Psoas muscle (tissue), 8 donors: ENCODE data around the gene GALNT17. TPM values are rescaled to one million over a fixed set of nuclear protein-coding genes. Genes with fewer than 3 reads are reported as not detected.

Experiments used
- ATAC-seq, 4 donors: fragments of 200-7000 bp; cut with Tn5 transposase; one replicate each; pipeline ENCODE4 v1.9.1; 2020; ENCODE audit warnings: moderate library complexity in 3 of 4, mild to moderate bottlenecking in 2 of 4
- DNase-seq, 2 donors: peaks; one replicate each; pipeline ENCODE4 v3.0.0-alpha.2; 2020
- H3K27ac ChIP-seq: fragments of 200-600 bp; one replicate; pipeline ENCODE4 v1.8.0; 2022
- H3K27me3 ChIP-seq, 3 donors: fragments of 200-600 bp in 1 of 3; one replicate each; pipeline versions ENCODE4 v1.6.1 to v1.8.0; 2013 to 2022; ENCODE audit warnings: low read length in 2 of 3, mild to moderate bottlenecking in 2 of 3, moderate library complexity in 1 of 3; ENCODE audit not compliant: insufficient read depth in 3 of 3
- H3K36me3 ChIP-seq, 2 donors: fragments of 200-600 bp in 1 of 2; one replicate each; pipeline versions ENCODE4 v1.6.1 to v1.8.0; 2013 to 2022; ENCODE audit warnings: low read depth in 1 of 2, mild to moderate bottlenecking in 1 of 2, moderate library complexity in 1 of 2; ENCODE audit not compliant: insufficient read depth in 1 of 2
- H3K4me1 ChIP-seq: fragments of 200-600 bp; one replicate; pipeline ENCODE4 v1.8.0; 2022
- H3K4me3 ChIP-seq: fragments of 200-600 bp; one replicate; pipeline ENCODE4 v1.8.0; 2022; ENCODE audit warnings: mild to moderate bottlenecking
- H3K9me3 ChIP-seq: fragments of 200-600 bp; one replicate; pipeline ENCODE4 v1.8.0; 2022
- CTCF ChIP-seq: fragments of 200-600 bp; IDR thresholded peaks from one replicate; pipeline ENCODE4 v1.8.0; 2022; ENCODE audit warnings: antibody characterized with exemption
- WGBS, 3 donors: extraction: QIAGEN DNeasy Blood & Tissue Kit; methylation state at CpG; one replicate each; pipeline versions ENCODE4 v1.1.6 to v1.1.7; 2013; 5-methylcytosine and 5-hydroxymethylcytosine counted together
- intact Hi-C, 2 donors: fragments of 100-400 bp; cut with DNase I; formaldehyde crosslinking; loops; one replicate each; pipeline versions ENCODE4 v1.11.0 to v1.14.2; 2022
- polyA plus RNA-seq, 3 donors: library from polyadenylated mRNA; stranded (reverse); fragments of 200-250 nt; gene quantifications; one replicate each; pipeline ENCODE4 v1.2.3, GENCODE V29; 2013
- total RNA-seq, 4 donors: library from RNA; stranded (reverse); fragmentation: NEBNext Ultra II Directional in 2 of 4; extraction: Animal tissue kit (Norgen Biotek cat#: 25700) in 2 of 4; gene quantifications; one replicate each; pipeline versions ENCODE4 v1.2.1 to v1.2.4, GENCODE V29; 2021 to 2023
- donor health status: healthy with polysubstance abuse.
- donor health status: DM: no; HTN: no; CAD: no; lungs with moderate emphysema.
- donor health status: Bipolar disorder and iron deficiency.
- donor health status: healthy.
- donor health status: DM: yes; HTN: yes; CAD: no.
- donor health status: DM: no; HTN: no; CAD: no.
- donor health status: DM: no; HTN: no; CAD: no.
- donor health status: DM: yes; HTN: yes; CAD: no.

GALNT17 gene
- total and polyA plus RNA-seq, 7 donors, result 0.17 to 3.5 (median 0.65) TPM

- no peak for ATAC-seq
- intact Hi-C loops, result no loop called here
- no peaks in the 10 kb centered on the region for H3K36me3 ChIP-seq
- no peak for DNase-seq
- no peak overlapping the region for H3K27ac ChIP-seq
- H3K27me3 ChIP-seq, result no peaks in the 10 kb centered on the region
- TF ChIP-seq CTCF, result no peak
- WGBS, 3 donors, result 77 to 80% (median 79%) methylated on average over 9 of the region's 9 CpGs
- no peaks in the 10 kb centered on the region for H3K9me3 ChIP-seq
- no peak overlapping the region for H3K4me3 ChIP-seq
- H3K4me1 ChIP-seq, result peaks cover 9% of the 10 kb centered on the region
Measured at GRCh38 chr7:71461572-71461971, 329.6 kb downstream of the GALNT17 start.

GRCh38 chr7:71465741-71466189 is 333.8 kb downstream of the GALNT17 start:
- Histone ChIP-seq H3K27me3 (no peaks in the 10 kb centered on the region), H3K36me3 (no peaks in the 10 kb centered on the region), H3K27ac (no peak overlapping the region), H3K4me1 (no peaks in the 10 kb centered on the region), H3K9me3 (no peaks in the 10 kb centered on the region), H3K4me3 (no peak overlapping the region)
- intact Hi-C loops, result no loop called here
- no peak for DNase-seq
- no peak for TF ChIP-seq CTCF
- ATAC-seq, result no peak
- WGBS, 3 donors, result 66 to 82% (median 77%) methylated on average over 6 of the region's 6 CpGs

- H3K9me3 ChIP-seq, result no peaks in the 10 kb centered on the region
- H3K4me1 ChIP-seq, result no peaks in the 10 kb centered on the region
- H3K4me3 ChIP-seq, result no peak overlapping the region
- H3K36me3 ChIP-seq, result no peaks in the 10 kb centered on the region
- TF ChIP-seq CTCF, result no peak
- ATAC-seq (no peak), DNase-seq (no peak)
- 81 to 83% (median 81%) methylated on average over 5 of the region's 5 CpGs for WGBS, 3 donors
- no peak overlapping the region for H3K27ac ChIP-seq
- H3K27me3 ChIP-seq, result no peaks in the 10 kb centered on the region
- intact Hi-C loops, result no loop called here
Measured at GRCh38 chr7:71466448-71467145, 334.7 kb downstream of the GALNT17 start.

- H3K9me3 ChIP-seq, result no peaks in the 10 kb centered on the region
- no peaks in the 10 kb centered on the region for H3K4me1 ChIP-seq
- DNase-seq (no peak), ATAC-seq (no peak)
- WGBS, 3 donors, result 35 to 59% (median 43%) methylated on average over 6 of the region's 6 CpGs
- intact Hi-C loops, result no loop called here
- H3K27me3 ChIP-seq, result no peaks in the 10 kb centered on the region
- no peak overlapping the region for H3K27ac ChIP-seq
- no peak for TF ChIP-seq CTCF
- no peaks in the 10 kb centered on the region for H3K36me3 ChIP-seq
- no peak overlapping the region for H3K4me3 ChIP-seq
Measured at GRCh38 chr7:71470326-71470725, 338.4 kb downstream of the GALNT17 start.

- intact Hi-C loops, result no loop called here
- WGBS, 3 donors, result 68 to 73% (median 69%) methylated on average over 1 of the region's 1 CpG
Measured at GRCh38 chr7:71470830-71471229, 338.9 kb downstream of the GALNT17 start.

More at GRCh38 chr7:71470830-71471229, 338.9 kb downstream of the GALNT17 start:
- ATAC-seq, result no peak
- TF ChIP-seq CTCF, result no peak
- no peak for DNase-seq
- H3K27me3 ChIP-seq, result no peaks in the 10 kb centered on the region
- H3K27ac ChIP-seq, result no peak overlapping the region
- H3K36me3 ChIP-seq, result no peaks in the 10 kb centered on the region
- no peaks in the 10 kb centered on the region for H3K9me3 ChIP-seq
- no peak overlapping the region for H3K4me3 ChIP-seq
- H3K4me1 ChIP-seq, result no peaks in the 10 kb centered on the region
